Vagina (tissue), 2 donors: ENCODE results near the gene ATP8A2.

Source experiments
- CTCF ChIP-seq, 3 experiments: fragments of 450-650 bp in 2 of 3; fragments of 200-600 bp in 1 of 3; sonication (generic) in 1 of 3; IDR thresholded peaks; one replicate each; pipeline ENCODE4 v1.5.1; 2017 to 2019; ENCODE audit warnings: antibody characterized with exemption in 3 of 3, mild to moderate bottlenecking in 2 of 3, moderate library complexity in 2 of 3
- POLR2A ChIP-seq, 2 donors: fragments of 450-650 bp; IDR thresholded peaks; one replicate each; pipeline ENCODE4 v1.6.1; 2017; ENCODE audit warnings: antibody characterized with exemption in 2 of 2, mild to moderate bottlenecking in 2 of 2, moderate library complexity in 2 of 2
- POLR2AphosphoS5 ChIP-seq, 2 donors: sonication (generic); formaldehyde crosslinking; IDR thresholded peaks; one replicate each; pipeline ENCODE4 v1.9.0; 2017; ENCODE audit warnings: antibody characterized with exemption in 2 of 2, mild to moderate bottlenecking in 2 of 2, low read depth in 1 of 2; ENCODE audit not compliant: insufficient read depth in 1 of 2

GRCh38 chr13:25421612-25422011, 49.8 kb downstream of the ATP8A2 start:
- no peak for TF ChIP-seq CTCF (IDR thresholded peaks at IDR 0.05)
- no peak for TF ChIP-seq POLR2A (IDR thresholded peaks at IDR 0.05)
- no peak for TF ChIP-seq POLR2AphosphoS5 (IDR thresholded peaks at IDR 0.05; ENCODE audit: insufficient read depth in 1 of 2, low read depth in 1 of 2)
